Activated naive CD8-positive, alpha-beta T cell treated with anti-CD3 and anti-CD28 coated beads, Interleukin-2, amount 10 ng/mL, durations not matched to agents 7 days and 5 days (primary cell): ENCODE data around the gene GJC1. TPM values are rescaled to one million over a fixed set of nuclear protein-coding genes. Genes with fewer than 3 reads are reported as not detected.

ENCODE experiments used
- ATAC-seq: fragments of 150-1000 bp; cut with Tn5 transposase; one replicate; pipeline ENCODE4 v1.10.0; 2021; ENCODE audit warnings: low read depth, moderate library complexity
- POLR2A ChIA-PET: fragments of 350-600 bp; sonication (Branson Sonifier 250); formaldehyde crosslinking; loops from one replicate; lab custom pipeline; 2021; ENCODE audit warnings: antibody characterized with exemption; lab: Charles Lee
- DNase-seq: peaks from one replicate; pipeline ENCODE4 v3.0.0; 2021
- H3K27ac Mint-ChIP-seq: one replicate; pipeline ENCODE4 v1.8.0; 2022; ENCODE audit warnings: mild to moderate bottlenecking, mixed read lengths
- H3K27me3 Mint-ChIP-seq: one replicate; pipeline ENCODE4 v1.8.0; 2022; ENCODE audit warnings: mild to moderate bottlenecking, moderate library complexity, mixed read lengths
- H3K36me3 Mint-ChIP-seq: one replicate; pipeline ENCODE4 v1.8.0; 2021; ENCODE audit warnings: mild to moderate bottlenecking, mixed read lengths
- H3K4me1 Mint-ChIP-seq: one replicate; pipeline ENCODE4 v1.8.0; 2021; ENCODE audit warnings: mixed read lengths
- H3K4me3 Mint-ChIP-seq: one replicate; pipeline ENCODE4 v1.8.0; 2022; ENCODE audit warnings: mild to moderate bottlenecking, moderate library complexity, mixed read lengths
- H3K9me3 Mint-ChIP-seq: one replicate; pipeline ENCODE4 v1.8.0; 2021; ENCODE audit warnings: mixed read lengths
- total RNA-seq, 2 experiments: library from RNA; stranded (reverse); gene quantifications; one replicate each; pipeline ENCODE4 v1.2.3, GENCODE V29; 2021

The GJC1 gene
- total RNA-seq, 2 experiments from 2014 or later: 1.0 to 1.4 TPM

GRCh38 chr17:44776628-44777393 is 53.3 kb downstream of the GJC1 start:
- POLR2A ChIA-PET: interaction anchor here (0.6 kb wide), 1 partner anchor 247 kb away, joined by 3 read pairs; no protein-coding TSS in a partner anchor
- Mint-ChIP-seq H3K27me3 (peaks cover 18% of the 10 kb centered on the region), H3K4me3 (peak overlapping the region; percentile 86), H3K9me3 (no peaks in the 10 kb centered on the region), H3K36me3 (no peaks in the 10 kb centered on the region), H3K27ac (no peak overlapping the region), H3K4me1 (peaks cover 7% of the 10 kb centered on the region)
- ATAC-seq (no peak), DNase-seq (no peak)

DNA sequence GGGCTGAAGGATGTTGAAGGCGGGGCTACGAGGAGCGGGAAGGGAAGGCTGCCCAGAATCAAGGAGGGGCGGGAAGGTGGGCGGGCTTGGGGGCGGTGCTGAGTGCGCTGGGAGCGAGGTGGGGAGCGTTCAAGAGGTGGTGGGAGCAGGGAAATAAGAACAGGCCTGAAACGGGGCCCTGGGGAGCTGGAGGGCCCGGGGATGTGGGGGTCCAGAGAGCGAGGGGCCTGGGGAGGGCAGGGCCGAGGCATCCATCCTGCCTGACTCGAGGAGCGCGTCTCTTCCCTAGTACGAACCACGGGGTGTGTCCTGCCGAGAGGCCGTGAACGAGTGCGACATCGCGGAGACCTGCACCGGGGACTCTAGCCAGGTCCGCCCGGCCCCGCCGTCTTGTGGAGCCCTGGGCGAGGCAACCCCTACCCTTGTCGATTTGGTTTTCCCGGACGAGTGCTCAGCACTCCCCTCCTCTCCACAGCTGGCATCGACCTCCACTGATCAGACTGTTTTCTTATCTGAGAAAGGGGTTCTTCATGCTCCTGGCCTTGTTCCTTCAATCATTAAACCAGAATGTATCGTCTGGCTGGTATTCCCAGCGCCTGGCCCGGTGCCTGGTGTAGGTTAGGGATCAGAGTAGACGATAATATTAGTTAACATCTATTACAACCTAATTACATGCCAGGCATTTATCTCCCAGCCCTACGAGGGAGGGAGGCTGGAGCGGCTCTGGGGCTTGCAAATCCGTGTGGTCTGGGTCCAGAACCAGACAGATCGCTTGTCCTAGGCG is 54.1 kb downstream of the GJC1 start:
- DNase-seq (no peak), ATAC-seq (peak; percentile 37)
- no peaks in the 10 kb centered on the region for H3K9me3 Mint-ChIP-seq
- POLR2A ChIA-PET: interaction anchor here (0.5 to 1.4 kb wide), 7 partner anchors 55 to 275 kb away, joined by 3 to 7 read pairs (median 3); partner anchors contain the start of gene EFTUD2
- H3K27me3 Mint-ChIP-seq: peaks cover 18% of the 10 kb centered on the region
- H3K36me3 Mint-ChIP-seq: no peaks in the 10 kb centered on the region
- H3K4me1 Mint-ChIP-seq: peaks cover 7% of the 10 kb centered on the region
- H3K4me3 Mint-ChIP-seq: peak overlapping the region; percentile 86
- peak overlapping the region; percentile 45 for H3K27ac Mint-ChIP-seq

GRCh38 chr17:44775136-44775837 is 54.8 kb downstream of the GJC1 start:
- Mint-ChIP-seq H3K27ac (peak overlapping the region; percentile 45), H3K9me3 (no peaks in the 10 kb centered on the region), H3K27me3 (peaks cover 21% of the 10 kb centered on the region), H3K4me3 (peak overlapping the region; percentile 86), H3K36me3 (no peaks in the 10 kb centered on the region), H3K4me1 (peaks cover 7% of the 10 kb centered on the region)
- DNase-seq (peak; percentile 94), ATAC-seq (peak; percentile 96)
- POLR2A ChIA-PET: interaction anchor here (0.7 to 1.4 kb wide), 6 partner anchors 56 to 276 kb away, joined by 3 to 7 read pairs (median 4); partner anchors contain the start of gene EFTUD2

- H3K27me3 Mint-ChIP-seq: peaks cover 21% of the 10 kb centered on the region
Measured at GRCh38 chr17:44774271-44775135, 55.6 kb downstream of the GJC1 start.

GRCh38 chr17:44773140-44773539 is 56.9 kb downstream of the GJC1 start:
- peaks cover 10% of the 10 kb centered on the region for H3K4me1 Mint-ChIP-seq
- H3K36me3 Mint-ChIP-seq: no peaks in the 10 kb centered on the region
- ATAC-seq: no peak
- no peak overlapping the region for H3K27ac Mint-ChIP-seq
- no peak overlapping the region for H3K4me3 Mint-ChIP-seq
- no peaks in the 10 kb centered on the region for H3K9me3 Mint-ChIP-seq
- peaks cover 17% of the 10 kb centered on the region for H3K27me3 Mint-ChIP-seq
- POLR2A ChIA-PET: no interaction called here
- no peak for DNase-seq

More at GRCh38 chr17:44774271-44775135, 55.6 kb downstream of the GJC1 start:
- Mint-ChIP-seq H3K4me3 (peak overlapping the region; percentile 86), H3K36me3 (no peaks in the 10 kb centered on the region), H3K27ac (peak overlapping the region; percentile 76), H3K9me3 (no peaks in the 10 kb centered on the region), H3K4me1 (peaks cover 7% of the 10 kb centered on the region)
- POLR2A ChIA-PET: interaction anchor here (1.4 kb wide), 1 partner anchor 57 kb away, joined by 4 read pairs; no protein-coding TSS in a partner anchor
- peak; percentile 94 for DNase-seq
- ATAC-seq: peak; percentile 20

DNA sequence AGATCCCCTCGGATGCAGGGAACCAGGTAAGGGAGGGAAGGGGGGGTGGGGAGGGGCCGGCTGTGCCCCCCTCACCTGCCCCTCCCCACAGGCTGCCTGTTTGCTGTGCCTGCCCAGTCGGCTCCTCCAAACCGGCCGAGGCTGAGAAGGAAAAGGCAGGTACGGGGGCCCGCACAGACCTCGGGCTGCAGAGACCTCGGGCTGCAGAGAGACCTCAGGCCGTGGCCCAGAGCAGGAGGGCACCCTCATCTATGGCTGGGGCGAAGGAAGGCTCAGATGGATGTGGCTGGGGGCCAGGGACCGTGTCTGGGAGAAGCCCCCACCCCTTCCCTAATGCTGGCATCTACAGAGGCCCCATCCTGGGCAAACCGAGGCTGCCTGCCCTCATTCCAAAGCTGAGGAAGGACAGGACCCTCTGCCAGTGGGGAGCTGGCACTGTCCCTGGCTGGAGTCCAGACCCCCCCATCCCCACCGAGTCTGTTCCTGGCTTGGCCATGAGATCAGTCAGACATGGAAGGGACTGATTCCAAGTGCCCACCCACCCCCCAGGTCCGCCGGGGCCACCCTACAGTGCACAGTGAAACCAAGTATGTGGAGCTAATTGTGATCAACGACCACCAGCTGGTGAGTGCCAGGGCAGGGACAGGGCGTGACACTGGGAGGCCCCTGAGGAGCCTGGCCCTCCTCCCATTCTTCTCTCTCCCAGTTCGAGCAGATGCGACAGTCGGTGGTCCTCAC is 57.6 kb downstream of the GJC1 start:
- H3K4me3 Mint-ChIP-seq: no peak overlapping the region
- no peaks in the 10 kb centered on the region for H3K9me3 Mint-ChIP-seq
- H3K27me3 Mint-ChIP-seq: peaks cover 17% of the 10 kb centered on the region
- H3K36me3 Mint-ChIP-seq: no peaks in the 10 kb centered on the region
- no peak for DNase-seq
- H3K27ac Mint-ChIP-seq: no peak overlapping the region
- ATAC-seq: no peak
- peaks cover 15% of the 10 kb centered on the region for H3K4me1 Mint-ChIP-seq
- POLR2A ChIA-PET: no interaction called here

- no peaks in the 10 kb centered on the region for H3K9me3 Mint-ChIP-seq
- no peak overlapping the region for H3K27ac Mint-ChIP-seq
- H3K4me1 Mint-ChIP-seq: peaks cover 14% of the 10 kb centered on the region
- POLR2A ChIA-PET: no interaction called here
- H3K27me3 Mint-ChIP-seq: peaks cover 12% of the 10 kb centered on the region
- DNase-seq: no peak
- no peak overlapping the region for H3K4me3 Mint-ChIP-seq
- no peaks in the 10 kb centered on the region for H3K36me3 Mint-ChIP-seq
- ATAC-seq: no peak
Measured at GRCh38 chr17:44770166-44770925, 59.7 kb downstream of the GJC1 start.

- no peak overlapping the region for H3K4me3 Mint-ChIP-seq
- no peak overlapping the region for H3K27ac Mint-ChIP-seq
- peaks cover 12% of the 10 kb centered on the region for H3K4me1 Mint-ChIP-seq
- H3K9me3 Mint-ChIP-seq: no peaks in the 10 kb centered on the region
- no peaks in the 10 kb centered on the region for H3K36me3 Mint-ChIP-seq
- POLR2A ChIA-PET: interaction anchor here (0.7 kb wide), 1 partner anchor 410 kb away, joined by 3 read pairs; no protein-coding TSS in a partner anchor
- no peak for DNase-seq
- ATAC-seq: no peak
- peaks cover 12% of the 10 kb centered on the region for H3K27me3 Mint-ChIP-seq
Measured at GRCh38 chr17:44769647-44770084, 60.4 kb downstream of the GJC1 start.

DNA sequence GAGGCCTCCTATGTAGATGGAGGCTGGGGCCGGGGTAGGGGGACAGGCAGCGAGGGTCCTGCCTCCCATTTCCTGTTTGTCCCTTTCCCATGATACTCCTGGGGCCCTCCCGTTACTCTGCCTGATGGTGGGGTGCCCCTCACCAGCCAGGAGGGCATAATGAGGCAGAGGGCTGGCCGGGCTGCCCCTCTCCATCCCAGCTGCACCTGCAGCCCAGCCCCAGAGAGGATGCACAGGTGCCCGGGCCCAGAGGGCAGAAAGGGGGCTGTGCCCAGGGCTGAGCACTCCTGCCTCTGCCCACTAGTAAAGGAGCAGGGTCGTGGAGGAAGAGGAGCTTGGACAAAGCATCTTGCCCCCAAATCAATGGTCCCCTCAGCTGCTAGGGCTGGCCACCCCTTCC is 60.9 kb downstream of the GJC1 start:
- peaks cover 12% of the 10 kb centered on the region for H3K4me1 Mint-ChIP-seq
- peaks cover 12% of the 10 kb centered on the region for H3K27me3 Mint-ChIP-seq
- DNase-seq (no peak), ATAC-seq (no peak)
- H3K36me3 Mint-ChIP-seq: no peaks in the 10 kb centered on the region
- H3K27ac Mint-ChIP-seq: no peak overlapping the region
- POLR2A ChIA-PET: interaction anchor here (0.7 kb wide), 1 partner anchor 410 kb away, joined by 3 read pairs; no protein-coding TSS in a partner anchor
- H3K4me3 Mint-ChIP-seq: no peak overlapping the region
- no peaks in the 10 kb centered on the region for H3K9me3 Mint-ChIP-seq

DNA sequence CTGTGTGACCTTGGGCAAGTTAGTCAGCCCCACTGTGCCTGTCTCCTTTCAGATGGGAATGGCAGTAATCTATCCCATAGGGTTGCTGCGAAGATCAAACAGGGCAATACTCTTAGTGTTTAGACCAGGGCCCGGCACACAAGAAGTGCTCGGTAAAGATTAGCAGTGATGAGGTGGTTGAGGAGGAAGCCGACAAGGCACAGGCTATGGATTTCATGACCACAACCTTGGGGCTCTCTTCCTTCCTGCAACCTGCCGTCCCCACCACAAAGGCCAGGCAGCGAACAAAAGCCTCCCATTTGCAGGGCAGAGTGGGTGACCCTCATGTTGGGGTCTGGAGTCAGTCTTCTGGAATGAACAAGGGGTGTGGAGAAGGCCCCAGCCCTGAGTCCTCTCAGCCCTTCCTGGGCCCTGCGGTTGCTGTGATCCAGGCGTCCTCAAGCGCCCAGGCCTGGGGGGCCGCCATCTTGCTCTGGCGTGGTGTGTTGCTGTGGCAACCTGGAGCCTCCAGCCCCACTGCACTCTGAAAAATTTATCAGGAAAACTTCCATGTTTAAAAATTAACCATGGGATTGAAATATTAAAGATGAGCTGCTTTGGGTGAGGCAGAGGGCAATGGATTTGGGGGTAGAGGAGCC is 61.5 kb downstream of the GJC1 start:
- DNase-seq (no peak), ATAC-seq (peak; percentile 67)
- H3K4me3 Mint-ChIP-seq: peak overlapping the region; percentile 49
- peaks cover 10% of the 10 kb centered on the region for H3K27me3 Mint-ChIP-seq
- H3K27ac Mint-ChIP-seq: peak overlapping the region; percentile 6
- POLR2A ChIA-PET: no interaction called here
- H3K9me3 Mint-ChIP-seq: no peaks in the 10 kb centered on the region
- peaks cover 12% of the 10 kb centered on the region for H3K4me1 Mint-ChIP-seq
- no peaks in the 10 kb centered on the region for H3K36me3 Mint-ChIP-seq

DNA sequence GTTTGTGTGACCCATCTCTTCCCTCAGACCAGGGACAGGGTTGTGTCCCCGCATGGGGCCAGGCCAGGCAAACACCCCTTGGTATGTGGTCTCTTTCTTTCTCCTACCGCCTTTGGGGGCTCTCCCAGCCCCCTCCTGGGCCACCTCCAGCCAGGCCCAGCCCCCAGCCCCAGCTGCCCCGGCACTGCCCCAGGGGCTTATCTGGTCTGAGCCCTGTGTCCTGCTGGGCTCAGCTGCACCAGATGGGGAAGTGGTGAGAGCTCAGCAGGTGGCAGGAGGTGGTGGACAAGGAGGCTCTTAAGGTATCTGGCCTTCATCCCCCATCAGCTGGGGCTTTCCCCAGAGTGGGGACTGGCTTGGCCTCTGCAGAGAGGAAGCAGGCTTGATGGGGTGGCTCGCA is 62.6 kb downstream of the GJC1 start:
- peaks cover 12% of the 10 kb centered on the region for H3K4me1 Mint-ChIP-seq
- peaks cover 11% of the 10 kb centered on the region for H3K27me3 Mint-ChIP-seq
- H3K36me3 Mint-ChIP-seq: no peaks in the 10 kb centered on the region
- POLR2A ChIA-PET: no interaction called here
- no peak for ATAC-seq
- no peak overlapping the region for H3K27ac Mint-ChIP-seq
- H3K9me3 Mint-ChIP-seq: no peaks in the 10 kb centered on the region
- DNase-seq: no peak
- no peak overlapping the region for H3K4me3 Mint-ChIP-seq
